ENCODE data around the gene OLIG1.

The OLIG1 gene

GRCh38 chr21:33069243-33069642 lies 698 bp upstream of the OLIG1 start:
- Histone ChIP-seq H3K4me1 (ENCODE audit: low read length) (peaks cover 14% of the 10 kb centered on the region), H3K4me3 (ENCODE audit: low read length) (no peak overlapping the region), H3K4me2 (ENCODE audit: low read length) (no peak overlapping the region), H3K27ac (ENCODE audit: low read length) (no peak overlapping the region), H3K27me3 (ENCODE audit: low read depth, low read length) (peaks cover 12% of the 10 kb centered on the region; the same call in 1 of the 2 replicates), H3K9me3 (ENCODE audit: insufficient read depth, low read length) (no peaks in the 10 kb centered on the region), H3K36me3 (replicated peaks; ENCODE audit: low read depth, low read length) (no peaks in the 10 kb centered on the region), H3K9ac (ENCODE audit: low read length) (no peak overlapping the region), H3K79me2 (ENCODE audit: low read length) (no peaks in the 10 kb centered on the region), H2AFZ (ENCODE audit: low read depth, low read length) (no peak overlapping the region), H4K20me1 (ENCODE audit: insufficient read depth, low read length) (no peaks in the 10 kb centered on the region)
- TF ChIP-seq EZH2phosphoT487 (IDR thresholded peaks at IDR 0.05; ENCODE audit: low read depth) (no peak), CTCF (IDR thresholded peaks at IDR 0.05; ENCODE audit: low read depth, low read length) (no peak)

GRCh38 chr21:33069645-33069993 lies 322 bp upstream of the OLIG1 start:
- Histone ChIP-seq H3K9me3 (ENCODE audit: insufficient read depth, low read length) (no peaks in the 10 kb centered on the region), H3K4me2 (ENCODE audit: low read length) (no peak overlapping the region)

GRCh38 chr21:33070744-33070997 lies 730 bp downstream of the OLIG1 start:
- Histone ChIP-seq H3K36me3 (replicated peaks; ENCODE audit: low read depth, low read length) (no peaks in the 10 kb centered on the region), H4K20me1 (ENCODE audit: insufficient read depth, low read length) (no peaks in the 10 kb centered on the region)

More at GRCh38 chr21:33069645-33069993, 322 bp upstream of the OLIG1 start:
- H3K27me3 ChIP-seq (ENCODE audit: low read depth, low read length), result peaks cover 15% of the 10 kb centered on the region; the same call in 1 of the 2 replicates
- peaks cover 14% of the 10 kb centered on the region for H3K4me1 ChIP-seq (ENCODE audit: low read length)
- H3K36me3 ChIP-seq (replicated peaks; ENCODE audit: low read depth, low read length), result no peaks in the 10 kb centered on the region
- H3K9ac ChIP-seq (ENCODE audit: low read length), result no peak overlapping the region
- TF ChIP-seq CTCF (IDR thresholded peaks at IDR 0.05; ENCODE audit: low read depth, low read length) (no peak), EZH2phosphoT487 (IDR thresholded peaks at IDR 0.05; ENCODE audit: low read depth) (no peak)
- H3K79me2 ChIP-seq (ENCODE audit: low read length), result no peaks in the 10 kb centered on the region
- H2AFZ ChIP-seq (ENCODE audit: low read depth, low read length), result no peak overlapping the region
- no peak overlapping the region for H3K27ac ChIP-seq (ENCODE audit: low read length)
- no peak overlapping the region for H3K4me3 ChIP-seq (ENCODE audit: low read length)
- no peaks in the 10 kb centered on the region for H4K20me1 ChIP-seq (ENCODE audit: insufficient read depth, low read length)

GRCh38 chr21:33070998-33071769 lies 1.2 kb downstream of the OLIG1 start:
- TF ChIP-seq CTCF (IDR thresholded peaks at IDR 0.05; ENCODE audit: low read depth, low read length), result no peak
- Histone ChIP-seq H3K4me2 (ENCODE audit: low read length) (no peak overlapping the region), H3K4me1 (ENCODE audit: low read length) (peaks cover 14% of the 10 kb centered on the region), H3K9ac (ENCODE audit: low read length) (no peak overlapping the region), H3K79me2 (ENCODE audit: low read length) (no peaks in the 10 kb centered on the region), H3K27me3 (ENCODE audit: low read depth, low read length) (peaks cover 15% of the 10 kb centered on the region; the same call in 1 of the 2 replicates), H3K9me3 (ENCODE audit: insufficient read depth, low read length) (no peaks in the 10 kb centered on the region), H2AFZ (ENCODE audit: low read depth, low read length) (no peak overlapping the region), H4K20me1 (ENCODE audit: insufficient read depth, low read length) (no peaks in the 10 kb centered on the region), H3K27ac (ENCODE audit: low read length) (no peak overlapping the region), H3K36me3 (replicated peaks; ENCODE audit: low read depth, low read length) (no peaks in the 10 kb centered on the region), H3K4me3 (ENCODE audit: low read length) (no peak overlapping the region)

More at GRCh38 chr21:33070744-33070997, 730 bp downstream of the OLIG1 start:
- Histone ChIP-seq H3K4me1 (ENCODE audit: low read length) (peaks cover 14% of the 10 kb centered on the region), H3K4me2 (ENCODE audit: low read length) (no peak overlapping the region), H3K4me3 (ENCODE audit: low read length) (no peak overlapping the region), H3K27ac (ENCODE audit: low read length) (no peak overlapping the region), H3K9ac (ENCODE audit: low read length) (no peak overlapping the region), H3K27me3 (ENCODE audit: low read depth, low read length) (peaks cover 15% of the 10 kb centered on the region; the same call in 1 of the 2 replicates), H3K79me2 (ENCODE audit: low read length) (no peaks in the 10 kb centered on the region), H3K9me3 (ENCODE audit: insufficient read depth, low read length) (no peaks in the 10 kb centered on the region), H2AFZ (ENCODE audit: low read depth, low read length) (no peak overlapping the region)
- TF ChIP-seq CTCF (IDR thresholded peaks at IDR 0.05; ENCODE audit: low read depth, low read length) (no peak), EZH2phosphoT487 (IDR thresholded peaks at IDR 0.05; ENCODE audit: low read depth) (no peak)
